Measurements from ENCODE around the gene MAIP1.

GRCh38 chr2:199910338-199911051 is 44.9 kb upstream of the MAIP1 start:
- TF ChIP-seq ZFP3 (CRISPR knock-in tag; IDR thresholded peaks at IDR 0.05) (no peak), ZFP30 (CRISPR knock-in tag; IDR thresholded peaks at IDR 0.05) (no peak), GLIS3 (CRISPR knock-in tag; IDR thresholded peaks at IDR 0.05) (no peak), ZNF8 (CRISPR knock-in tag; IDR thresholded peaks at IDR 0.05) (no peak), CREB5 (CRISPR knock-in tag; IDR thresholded peaks at IDR 0.05; ENCODE audit: low read depth) (no peak), TCF4 (CRISPR knock-in tag; IDR thresholded peaks at IDR 0.05; ENCODE audit: borderline replicate concordance) (no peak), ESRRG (CRISPR knock-in tag; IDR thresholded peaks at IDR 0.05) (no peak)
